GM12874 (cell line): ENCODE measurements around the gene RRM1.

Source experiments
- CTCF ChIP-seq: IDR thresholded peaks from 2 replicates; pipeline ENCODE4 v1.5.1; 2011; ENCODE audit warnings: low read depth, mild to moderate bottlenecking, control low read depth, low read length, moderate library complexity; ENCODE audit not compliant: insufficient read depth

RRM1 gene

GRCh38 chr11:4060182-4060923 is 34.2 kb upstream of the RRM1 start:
- no peak for TF ChIP-seq CTCF

GRCh38 chr11:4061700-4062099 is 32.9 kb upstream of the RRM1 start:
- no peak for TF ChIP-seq CTCF

- TF ChIP-seq CTCF, result no peak
These were observed 31.3 kb upstream of the RRM1 start for GRCh38 chr11:4063348-4063747.

GRCh38 chr11:4064278-4064955 is 30.2 kb upstream of the RRM1 start:
- TF ChIP-seq CTCF, result no peak

- no peak for TF ChIP-seq CTCF
These were observed 29.5 kb upstream of the RRM1 start for GRCh38 chr11:4065086-4065485.

- TF ChIP-seq CTCF, result no peak
These were observed 28.8 kb upstream of the RRM1 start for GRCh38 chr11:4065601-4066377.

- TF ChIP-seq CTCF, result no peak
These were observed 27.7 kb upstream of the RRM1 start for GRCh38 chr11:4066910-4067309.
